Measurements from ENCODE around the gene TM6SF1.

- no peak for TF ChIP-seq FOXK2 (IDR thresholded peaks at IDR 0.05)
- no peak for TF ChIP-seq PKNOX1 (IDR thresholded peaks at IDR 0.05)
- TF ChIP-seq ZNF384 (IDR thresholded peaks at IDR 0.05) = no peak
- TF ChIP-seq ARNT (IDR thresholded peaks at IDR 0.05) = no peak
- no peak for TF ChIP-seq SP1 (IDR thresholded peaks at IDR 0.05)
- no peak for TF ChIP-seq CTBP1 (IDR thresholded peaks at IDR 0.05; ENCODE audit: borderline replicate concordance)
These were observed 44.7 kb upstream of the TM6SF1 start for GRCh38 chr15:83062768-83063180.

Data from HEK293T (cell line).